ENCODE results near the gene CEP170B. TPM values are rescaled to one million over a fixed set of nuclear protein-coding genes. Genes with fewer than 3 reads are reported as not detected.
A peak's percentile ranks its signal among the peaks of the same experiment; 100 is the strongest.

CEP170B gene
- total RNA-seq, 1 donor from 2014 or later: 28.9 TPM

DNA sequence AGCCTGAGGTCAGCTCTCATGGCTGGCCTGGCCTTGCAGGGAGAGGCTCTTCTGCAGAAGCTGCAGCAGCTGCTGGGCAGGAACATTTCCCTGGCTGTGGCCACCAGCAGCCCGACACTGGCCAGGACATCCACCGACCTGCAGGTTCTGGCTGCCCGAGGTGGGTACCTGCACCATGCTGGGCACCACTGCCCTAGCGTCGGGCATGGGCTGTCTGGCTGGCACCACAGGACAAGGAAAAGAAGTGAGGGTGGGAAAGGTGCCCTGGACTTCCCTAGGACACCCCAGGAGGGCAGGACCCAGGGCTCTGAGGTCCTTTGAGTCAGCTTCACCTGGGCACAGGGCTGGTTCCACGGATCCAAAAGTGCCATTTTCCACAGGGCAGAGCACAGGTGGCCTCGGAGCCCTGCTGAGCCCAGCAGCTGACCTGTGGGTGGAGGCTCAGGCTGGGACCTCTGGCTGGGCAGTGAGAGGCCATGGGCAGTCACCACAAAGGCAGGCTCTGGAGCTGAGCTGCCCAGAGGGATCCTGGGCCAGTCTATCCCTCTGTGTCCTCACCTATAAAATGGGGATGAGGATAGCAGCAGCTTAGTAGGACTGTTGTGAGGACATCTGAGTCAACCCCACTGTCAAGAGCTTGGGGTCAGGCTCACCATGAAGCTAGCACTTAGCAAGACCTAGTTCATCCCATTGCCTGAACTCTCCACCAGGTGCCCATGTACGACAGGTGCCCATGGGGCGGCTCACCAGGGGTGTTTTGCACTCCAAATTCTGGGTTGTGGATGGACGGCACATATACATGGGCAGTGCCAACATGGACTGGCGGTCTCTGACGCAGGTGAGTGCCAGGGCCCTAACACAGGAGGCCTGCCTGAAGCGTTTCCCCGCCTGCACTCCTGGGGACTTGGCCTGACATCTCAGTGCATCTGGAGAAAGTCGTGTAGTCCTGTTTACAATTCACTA, 64.5 kb downstream of the CEP170B start:
- DNase-seq (ENCODE audit: low read depth): no peak
- TF ChIP-seq, protein P1, sequence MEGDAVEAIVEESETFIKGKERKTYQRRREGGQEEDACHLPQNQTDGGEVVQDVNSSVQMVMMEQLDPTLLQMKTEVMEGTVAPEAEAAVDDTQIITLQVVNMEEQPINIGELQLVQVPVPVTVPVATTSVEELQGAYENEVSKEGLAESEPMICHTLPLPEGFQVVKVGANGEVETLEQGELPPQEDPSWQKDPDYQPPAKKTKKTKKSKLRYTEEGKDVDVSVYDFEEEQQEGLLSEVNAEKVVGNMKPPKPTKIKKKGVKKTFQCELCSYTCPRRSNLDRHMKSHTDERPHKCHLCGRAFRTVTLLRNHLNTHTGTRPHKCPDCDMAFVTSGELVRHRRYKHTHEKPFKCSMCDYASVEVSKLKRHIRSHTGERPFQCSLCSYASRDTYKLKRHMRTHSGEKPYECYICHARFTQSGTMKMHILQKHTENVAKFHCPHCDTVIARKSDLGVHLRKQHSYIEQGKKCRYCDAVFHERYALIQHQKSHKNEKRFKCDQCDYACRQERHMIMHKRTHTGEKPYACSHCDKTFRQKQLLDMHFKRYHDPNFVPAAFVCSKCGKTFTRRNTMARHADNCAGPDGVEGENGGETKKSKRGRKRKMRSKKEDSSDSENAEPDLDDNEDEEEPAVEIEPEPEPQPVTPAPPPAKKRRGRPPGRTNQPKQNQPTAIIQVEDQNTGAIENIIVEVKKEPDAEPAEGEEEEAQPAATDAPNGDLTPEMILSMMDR (conservative IDR thresholded peaks at IDR 0.05; ENCODE audit: low read depth, low read length): no peak
- no peak overlapping the region for H3K4me3 ChIP-seq (ENCODE audit: low read depth, low read length)

DNA sequence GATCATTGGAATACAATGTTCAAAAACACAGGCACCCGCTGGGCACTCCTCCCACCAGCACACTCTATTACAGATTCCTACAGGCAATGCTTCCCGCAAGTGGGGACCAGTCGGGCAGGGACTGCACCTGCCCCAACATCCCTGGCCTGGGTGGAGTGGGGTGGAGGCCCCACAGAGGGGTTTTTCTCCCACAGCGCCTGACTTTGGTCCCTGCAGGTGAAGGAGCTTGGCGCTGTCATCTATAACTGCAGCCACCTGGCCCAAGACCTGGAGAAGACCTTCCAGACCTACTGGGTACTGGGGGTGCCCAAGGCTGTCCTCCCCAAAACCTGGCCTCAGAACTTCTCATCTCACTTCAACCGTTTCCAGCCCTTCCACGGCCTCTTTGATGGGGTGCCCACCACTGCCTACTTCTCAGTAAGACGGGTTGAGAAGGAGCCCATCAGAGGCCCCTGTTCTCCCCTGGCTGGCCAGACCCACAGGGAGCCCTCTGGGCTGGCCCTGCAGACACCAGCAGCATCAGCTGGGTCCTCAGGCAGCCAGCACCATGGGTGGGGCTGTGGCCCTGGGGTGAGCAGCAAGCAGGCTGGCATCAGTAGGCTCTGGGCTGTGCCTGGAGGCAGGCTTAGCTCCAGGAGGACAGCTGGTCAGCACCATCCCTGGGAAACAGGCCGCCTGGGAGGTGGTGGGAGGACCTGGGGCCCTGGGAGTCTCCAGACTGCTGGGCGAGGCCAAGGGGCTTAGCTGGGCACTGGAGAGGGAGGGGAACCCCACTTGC, 65.6 kb downstream of the CEP170B start:
- H3K4me3 ChIP-seq (ENCODE audit: low read depth, low read length): no peak overlapping the region

GRCh38 chr14:104931304-104931770, 66.3 kb downstream of the CEP170B start:
- no peak for DNase-seq (ENCODE audit: low read depth)
- TF ChIP-seq, protein P1 (conservative IDR thresholded peaks at IDR 0.05; ENCODE audit: low read depth, low read length): no peak
- H3K4me3 ChIP-seq (ENCODE audit: low read depth, low read length): no peak overlapping the region

More for the DNA sequence above, 65.6 kb downstream of the CEP170B start:
- DNase-seq (ENCODE audit: low read depth): no peak
- TF ChIP-seq, protein P1 (conservative IDR thresholded peaks at IDR 0.05; ENCODE audit: low read depth, low read length): no peak

- no peak for DNase-seq (ENCODE audit: low read depth)
- TF ChIP-seq, protein P1 (conservative IDR thresholded peaks at IDR 0.05; ENCODE audit: low read depth, low read length): no peak
- no peak overlapping the region for H3K4me3 ChIP-seq (ENCODE audit: low read depth, low read length)
Observed at GRCh38 chr14:104931771-104932675, 67.0 kb downstream of the CEP170B start.

DNA sequence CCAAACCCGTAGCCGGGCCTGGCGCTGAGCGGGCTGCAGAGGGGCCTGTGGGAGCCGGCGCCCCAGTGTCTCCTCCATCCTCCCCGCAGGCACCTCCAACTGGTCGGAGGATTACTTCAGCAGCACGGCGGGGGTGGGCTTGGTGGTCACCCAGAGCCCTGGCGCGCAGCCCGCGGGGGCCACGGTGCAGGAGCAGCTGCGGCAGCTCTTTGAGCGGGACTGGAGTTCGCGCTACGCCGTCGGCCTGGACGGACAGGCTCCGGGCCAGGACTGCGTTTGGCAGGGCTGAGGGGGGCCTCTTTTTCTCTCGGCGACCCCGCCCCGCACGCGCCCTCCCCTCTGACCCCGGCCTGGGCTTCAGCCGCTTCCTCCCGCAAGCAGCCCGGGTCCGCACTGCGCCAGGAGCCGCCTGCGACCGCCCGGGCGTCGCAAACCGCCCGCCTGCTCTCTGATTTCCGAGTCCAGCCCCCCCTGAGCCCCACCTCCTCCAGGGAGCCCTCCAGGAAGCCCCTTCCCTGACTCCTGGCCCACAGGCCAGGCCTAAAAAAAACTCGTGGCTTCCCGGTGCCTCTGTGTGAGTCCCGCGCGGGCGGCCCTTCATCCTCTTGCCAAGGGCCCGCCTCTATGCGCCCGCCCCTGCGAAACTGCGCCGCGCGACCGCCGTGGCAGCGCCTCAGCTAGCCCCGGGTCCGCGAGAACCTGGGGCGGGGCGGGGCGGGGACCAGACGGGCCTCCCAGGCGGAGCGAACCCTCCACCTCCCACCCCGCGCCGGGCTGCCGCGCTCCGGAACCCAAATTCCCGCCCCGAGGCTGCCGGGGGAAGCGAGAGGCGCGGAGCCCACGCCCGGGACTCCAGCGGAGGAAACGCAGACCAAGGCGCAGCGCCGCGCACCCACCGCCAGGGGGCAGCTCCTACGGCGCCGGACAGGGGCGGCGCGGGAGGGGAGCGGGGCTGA, 67.9 kb downstream of the CEP170B start:
- TF ChIP-seq, protein P1 (conservative IDR thresholded peaks at IDR 0.05; ENCODE audit: low read depth, low read length): peak; percentile 61
- peak overlapping the region; percentile 49 for H3K4me3 ChIP-seq (ENCODE audit: low read depth, low read length)
- no peak for DNase-seq (ENCODE audit: low read depth)

All from epithelial cell of proximal tubule (primary cell).